GM12878 (cell line): Measurements from ENCODE around the gene ERC2.

Experiments used
- CTCF ChIP-seq, 3 experiments: IDR thresholded peaks in 2 of 3; conservative IDR thresholded peaks in 1 of 3; 2 replicates each; pipeline ENCODE4 v1.5.1; 2011; ENCODE audit warnings: low read depth in 3 of 3, low read length in 3 of 3, mild to moderate bottlenecking in 3 of 3, control low read depth in 2 of 3, moderate library complexity in 2 of 3, inconsistent platforms in 1 of 3, mixed read lengths in 1 of 3; ENCODE audit not compliant: control insufficient read depth in 2 of 3, insufficient read depth in 1 of 3; ENCODE audit errors: extremely low read depth in 1 of 3
- ETV6 ChIP-seq, 2 experiments: fragments of 450-650 bp in 1 of 2; IDR thresholded peaks in 1 of 2; conservative IDR thresholded peaks in 1 of 2; 2 replicates each; pipeline ENCODE4 v1.6.1; 2014; ENCODE audit warnings: antibody characterized with exemption in 1 of 2, borderline replicate concordance in 1 of 2, low read depth in 1 of 2, mild to moderate bottlenecking in 1 of 2, moderate library complexity in 1 of 2
- GABPA ChIP-seq: IDR thresholded peaks from 2 replicates; pipeline ENCODE4 v1.6.1; 2014; ENCODE audit warnings: antibody characterized with exemption, low read depth, mild to moderate bottlenecking, inconsistent platforms
- NFXL1 ChIP-seq: fragments of 450-650 bp; IDR thresholded peaks from 2 replicates; pipeline ENCODE4 v1.6.1; 2017; ENCODE audit warnings: antibody characterized with exemption, mild to moderate bottlenecking, borderline replicate concordance
- POLR2A ChIP-seq: IDR thresholded peaks from 2 replicates; pipeline ENCODE4 v1.6.1; 2011; ENCODE audit warnings: low read depth, mild to moderate bottlenecking, low read length
- SUZ12 ChIP-seq: fragments of 200-600 bp; sonication (generic); IDR thresholded peaks from one replicate; pipeline ENCODE4 v1.6.1; 2018; ENCODE audit warnings: antibody characterized with exemption, mild to moderate bottlenecking; ENCODE audit not compliant: unreplicated experiment
- TF ChIP-seq, protein P1 (sequence below): fragments of 450-650 bp; IDR thresholded peaks from 2 replicates; pipeline ENCODE4 v1.6.1; 2016; ENCODE audit warnings: mild to moderate bottlenecking, moderate library complexity, borderline replicate concordance

DNA sequence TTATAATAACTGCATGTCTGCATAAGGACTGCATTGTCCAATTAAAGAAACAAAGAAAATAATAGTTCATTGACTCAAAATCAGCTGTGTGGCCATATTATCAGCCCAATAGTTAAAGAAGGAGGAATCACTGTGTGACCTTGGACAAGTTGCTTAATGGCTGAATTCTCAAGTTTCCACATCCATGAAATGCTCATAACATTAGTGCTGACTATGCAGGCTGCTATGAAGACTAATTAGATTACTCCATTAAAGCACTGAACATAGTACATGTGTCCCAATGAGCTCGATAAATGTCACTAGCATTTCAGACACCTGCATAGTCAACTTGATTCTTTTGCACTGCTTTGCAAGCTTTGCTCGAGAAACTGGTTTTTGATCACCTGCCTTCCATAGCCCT lies 870.0 kb downstream of the ERC2 start:
- TF ChIP-seq GABPA (no peak), CTCF (IDR thresholded peaks at IDR 0.05 in 2 of 3, conservative IDR thresholded peaks at IDR 0.05 in 1 of 3; ENCODE audit: control insufficient read depth in 2 of 3, extremely low read depth in 1 of 3, insufficient read depth in 1 of 3, low read depth in 3 of 3, low read length in 3 of 3) (no peak), NFXL1 (no peak), POLR2A (no peak), ETV6 (conservative IDR thresholded peaks at IDR 0.05 in 1 of 2, IDR thresholded peaks at IDR 0.05 in 1 of 2; ENCODE audit: borderline replicate concordance in 1 of 2, low read depth in 1 of 2) (no peak), SUZ12 (no peak)
- TF ChIP-seq, protein P1, sequence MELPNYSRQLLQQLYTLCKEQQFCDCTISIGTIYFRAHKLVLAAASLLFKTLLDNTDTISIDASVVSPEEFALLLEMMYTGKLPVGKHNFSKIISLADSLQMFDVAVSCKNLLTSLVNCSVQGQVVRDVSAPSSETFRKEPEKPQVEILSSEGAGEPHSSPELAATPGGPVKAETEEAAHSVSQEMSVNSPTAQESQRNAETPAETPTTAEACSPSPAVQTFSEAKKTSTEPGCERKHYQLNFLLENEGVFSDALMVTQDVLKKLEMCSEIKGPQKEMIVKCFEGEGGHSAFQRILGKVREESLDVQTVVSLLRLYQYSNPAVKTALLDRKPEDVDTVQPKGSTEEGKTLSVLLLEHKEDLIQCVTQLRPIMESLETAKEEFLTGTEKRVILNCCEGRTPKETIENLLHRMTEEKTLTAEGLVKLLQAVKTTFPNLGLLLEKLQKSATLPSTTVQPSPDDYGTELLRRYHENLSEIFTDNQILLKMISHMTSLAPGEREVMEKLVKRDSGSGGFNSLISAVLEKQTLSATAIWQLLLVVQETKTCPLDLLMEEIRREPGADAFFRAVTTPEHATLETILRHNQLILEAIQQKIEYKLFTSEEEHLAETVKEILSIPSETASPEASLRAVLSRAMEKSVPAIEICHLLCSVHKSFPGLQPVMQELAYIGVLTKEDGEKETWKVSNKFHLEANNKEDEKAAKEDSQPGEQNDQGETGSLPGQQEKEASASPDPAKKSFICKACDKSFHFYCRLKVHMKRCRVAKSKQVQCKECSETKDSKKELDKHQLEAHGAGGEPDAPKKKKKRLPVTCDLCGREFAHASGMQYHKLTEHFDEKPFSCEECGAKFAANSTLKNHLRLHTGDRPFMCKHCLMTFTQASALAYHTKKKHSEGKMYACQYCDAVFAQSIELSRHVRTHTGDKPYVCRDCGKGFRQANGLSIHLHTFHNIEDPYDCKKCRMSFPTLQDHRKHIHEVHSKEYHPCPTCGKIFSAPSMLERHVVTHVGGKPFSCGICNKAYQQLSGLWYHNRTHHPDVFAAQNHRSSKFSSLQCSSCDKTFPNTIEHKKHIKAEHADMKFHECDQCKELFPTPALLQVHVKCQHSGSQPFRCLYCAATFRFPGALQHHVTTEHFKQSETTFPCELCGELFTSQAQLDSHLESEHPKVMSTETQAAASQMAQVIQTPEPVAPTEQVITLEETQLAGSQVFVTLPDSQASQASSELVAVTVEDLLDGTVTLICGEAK = no peak
